Fibroblast of pulmonary artery (primary cell): ENCODE results near the gene SIGLEC5.

Experiments
- DNase-seq: peaks from one replicate; pipeline ENCODE4 v3.0.0-alpha.2; 2010; ENCODE audit warnings: low read depth
- H3K4me3 ChIP-seq: replicated peaks from 2 replicates; pipeline ENCODE4 v1.5.1; 2011; ENCODE audit warnings: low read depth, mild to moderate bottlenecking, control low read depth, low read length, moderate library complexity
- CTCF ChIP-seq: IDR thresholded peaks from 2 replicates; pipeline ENCODE4 v1.5.1; 2011; ENCODE audit warnings: mild to moderate bottlenecking, control low read depth, low read length, inconsistent platforms; ENCODE audit errors: missing control alignments

SIGLEC5 gene

GRCh38 chr19:51564791-51565190 is 65.4 kb downstream of the SIGLEC5 start:
- H3K4me3 ChIP-seq, result no peak overlapping the region
- TF ChIP-seq CTCF, result no peak
- DNase-seq, result no peak
